Stimulated activated CD8-positive, alpha-beta memory T cell treated with anti-CD3 and anti-CD28 coated beads, Interleukin-15, amount 100 ng/mL, for 1 hour (primary cell): ENCODE measurements around the gene KRT71.
"Not testable (repeated sequence)": the region's sequence is repeated elsewhere in the genome, so short reads cannot be mapped to it uniquely, and the experiment has no call there.

ENCODE experiments used
- DNase-seq: peaks from one replicate; pipeline ENCODE4 v3.0.0-alpha.2; 2020; ENCODE audit warnings: low read depth

KRT71 gene

DNA sequence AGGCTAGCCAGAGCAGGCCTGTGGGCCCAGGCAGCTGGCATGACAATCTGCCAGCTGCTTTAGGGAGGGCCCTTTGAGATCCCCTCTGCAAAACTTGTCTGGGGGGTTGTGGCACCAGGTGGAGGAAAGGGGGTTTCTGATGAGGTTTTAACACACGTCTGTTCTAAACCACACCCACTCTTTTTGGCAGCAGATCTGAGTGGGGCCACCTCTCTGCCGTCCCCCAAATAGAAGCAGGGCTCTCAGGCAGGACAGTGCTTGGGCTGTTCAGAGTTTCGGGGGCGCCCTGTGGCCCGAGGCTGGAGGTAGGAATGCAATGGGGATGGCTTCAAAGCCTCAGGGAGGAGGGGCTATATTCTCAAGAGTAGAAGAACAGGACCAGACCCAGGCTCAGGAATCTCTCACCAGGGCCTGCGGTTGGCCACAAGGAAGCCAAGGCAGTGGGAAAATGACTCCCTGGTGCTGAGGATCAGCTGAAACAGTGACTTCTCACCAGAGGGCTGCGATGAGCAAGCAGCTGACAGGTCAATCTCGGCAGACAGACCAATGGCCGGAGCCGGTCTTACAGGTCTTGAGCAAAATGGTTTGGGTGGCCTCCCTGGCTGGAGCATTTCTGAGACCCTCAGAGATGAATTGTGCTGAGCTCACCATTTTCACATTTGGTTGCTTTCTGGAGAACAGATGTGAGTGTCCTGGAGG, 31.2 kb downstream of the KRT71 start:
- DNase-seq = no peak

- no peak for DNase-seq
Measured at GRCh38 chr12:52521175-52521567, 31.8 kb downstream of the KRT71 start.

- DNase-seq = no peak
Measured at GRCh38 chr12:52519826-52520662, 32.9 kb downstream of the KRT71 start, which contains the start of gene KRT5. KRT5 (minus strand) TSS chr12:52520394; CDS start chr12:52520296, 98 bp downstream.

GRCh38 chr12:52519387-52519703, 33.6 kb downstream of the KRT71 start:
- no peak for DNase-seq

DNA sequence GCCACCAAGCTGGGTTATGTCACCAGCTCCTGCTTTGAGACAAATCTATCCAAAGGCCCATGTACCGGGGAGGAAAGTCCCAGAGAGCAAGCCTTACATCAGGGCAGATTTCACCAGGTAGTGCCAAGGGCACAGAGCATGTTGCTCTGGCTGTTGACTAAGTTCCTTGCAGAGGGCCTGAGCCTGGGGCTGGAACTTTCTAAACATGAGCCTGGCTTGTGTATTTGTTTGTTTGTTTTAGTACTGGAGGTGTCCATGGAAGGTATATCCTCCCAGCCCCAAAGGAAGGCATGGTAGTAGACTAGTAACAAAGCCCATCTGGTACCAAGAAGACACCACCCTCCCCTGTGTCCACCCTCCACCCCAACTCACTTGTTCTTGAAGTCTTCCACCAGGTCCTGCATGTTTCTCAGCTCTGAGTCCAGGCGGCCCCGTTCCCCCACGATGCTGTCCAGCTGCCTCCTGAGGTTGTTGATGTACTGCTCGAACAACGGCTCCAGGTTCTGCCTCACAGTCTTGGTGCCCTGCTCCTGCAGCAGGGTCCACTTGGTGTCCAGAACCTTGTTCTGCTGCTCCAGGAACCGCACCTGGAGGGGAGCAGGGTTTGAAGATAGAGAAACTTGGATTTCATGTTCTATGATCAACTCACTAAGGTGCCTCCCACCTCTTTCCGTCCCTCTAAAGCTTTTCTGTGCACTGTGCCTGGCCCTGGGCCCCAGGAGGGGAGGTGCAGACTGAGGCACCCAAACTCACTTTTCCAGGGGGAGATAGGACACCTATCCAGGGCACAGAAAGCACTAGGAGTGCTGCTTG, 34.2 kb downstream of the KRT71 start:
- no peak for DNase-seq

- no peak for DNase-seq
Measured at GRCh38 chr12:52517888-52518287, 35.1 kb downstream of the KRT71 start.

GRCh38 chr12:52517005-52517835, 35.7 kb downstream of the KRT71 start:
- no peak for DNase-seq

DNA sequence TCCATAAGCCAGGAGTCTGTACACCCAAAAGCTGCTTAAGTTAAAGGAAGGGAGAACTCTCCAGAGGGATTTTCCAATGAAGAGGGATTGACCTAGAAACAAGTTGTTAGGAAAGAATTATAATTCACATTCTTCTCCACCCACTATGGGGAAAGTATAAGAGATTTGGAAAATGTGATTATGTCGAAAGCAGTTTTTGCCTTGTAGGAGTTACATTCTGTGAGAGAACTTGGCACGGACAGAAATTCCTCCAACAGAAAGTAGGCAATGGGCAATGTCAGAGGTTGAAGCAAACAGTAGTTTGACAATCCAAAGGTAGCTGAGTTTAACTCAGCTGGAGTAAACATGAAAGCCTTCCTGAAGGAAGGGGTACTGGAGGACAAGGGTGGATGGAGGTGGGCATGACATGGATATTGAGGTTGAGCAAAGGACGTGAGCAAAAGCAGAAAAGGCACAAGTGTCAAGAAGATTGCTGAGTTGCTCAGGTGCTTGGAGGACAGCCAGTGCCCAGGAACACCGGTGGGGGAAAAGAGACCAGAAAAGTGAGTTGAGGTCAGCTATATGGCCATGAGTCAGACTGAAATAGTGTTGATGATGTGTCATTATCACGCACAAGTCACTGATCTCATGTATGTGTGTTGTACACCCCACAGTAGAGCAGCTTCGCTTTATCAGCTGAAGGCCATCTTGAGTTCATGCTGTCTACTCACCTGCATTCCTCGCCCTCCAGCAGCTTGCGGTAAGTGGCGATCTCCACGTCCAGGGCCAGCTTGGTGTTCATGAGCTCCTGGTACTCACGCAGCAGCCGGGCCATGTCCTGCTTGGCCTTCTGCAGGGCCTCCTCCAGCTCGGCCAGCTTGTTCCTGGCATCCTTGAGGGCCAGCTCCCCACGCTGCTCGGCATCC, 36.8 kb downstream of the KRT71 start:
- no peak for DNase-seq

- DNase-seq = no peak
Measured at GRCh38 chr12:52515319-52515646, 37.7 kb downstream of the KRT71 start.

DNA sequence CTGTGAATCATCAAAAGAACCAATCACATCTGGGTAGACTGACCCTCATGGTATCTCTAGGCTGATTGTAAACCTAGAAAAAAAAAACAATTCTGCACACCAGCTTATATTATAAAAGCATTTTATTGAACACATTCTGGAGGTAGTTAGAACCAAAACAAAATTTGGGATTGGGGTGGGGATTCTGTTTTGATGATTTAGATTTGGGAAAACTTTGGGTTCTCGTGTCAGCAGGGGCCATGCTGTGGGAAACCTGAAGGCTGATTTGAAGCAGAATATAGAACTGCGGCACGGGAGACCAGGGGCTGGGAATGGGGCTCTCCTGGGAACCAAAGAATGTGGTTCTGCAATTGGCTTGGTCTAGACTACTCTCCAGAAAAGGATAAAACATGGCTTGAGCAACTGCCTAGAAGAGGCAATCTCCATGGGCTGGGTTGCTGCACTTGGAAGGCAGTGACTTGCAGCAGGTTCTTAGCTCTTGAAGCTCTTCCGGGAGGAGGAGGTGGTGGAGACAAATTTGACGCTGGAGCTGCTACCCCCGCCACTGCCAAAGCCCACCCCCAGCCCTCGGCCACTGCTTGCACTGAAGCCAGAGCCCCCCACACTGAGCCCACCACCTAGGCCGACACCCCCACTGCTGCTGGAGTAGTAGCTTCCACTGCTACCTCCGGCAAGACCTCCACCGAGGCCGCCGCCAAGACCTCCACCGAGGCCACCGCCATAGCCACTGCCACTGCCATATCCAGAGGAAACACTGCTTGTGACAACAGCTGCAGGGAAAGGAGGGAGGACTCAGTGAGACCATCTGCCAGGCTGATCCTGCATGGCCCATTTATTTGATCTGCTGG, 38.2 kb downstream of the KRT71 start:
- DNase-seq = no peak

DNA sequence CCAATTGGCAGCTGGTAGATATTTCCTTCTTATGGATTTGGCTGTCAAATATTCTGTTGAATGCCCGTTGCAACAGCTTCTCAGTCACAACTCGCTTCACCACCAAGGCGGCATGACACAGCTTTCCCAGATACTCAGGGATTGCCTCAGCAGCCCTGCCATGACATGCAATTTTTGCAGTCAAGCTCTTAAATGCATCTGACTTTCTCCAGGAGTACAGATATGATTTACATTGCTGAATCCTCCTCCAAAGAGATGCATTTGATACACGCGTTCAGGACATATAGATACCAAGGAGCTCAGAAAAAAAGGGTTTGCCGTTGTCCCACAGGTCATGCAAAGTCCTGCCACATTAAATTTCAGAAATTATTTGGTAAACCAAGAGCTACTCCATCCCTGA, 39.2 kb downstream of the KRT71 start:
- DNase-seq = no peak

DNA sequence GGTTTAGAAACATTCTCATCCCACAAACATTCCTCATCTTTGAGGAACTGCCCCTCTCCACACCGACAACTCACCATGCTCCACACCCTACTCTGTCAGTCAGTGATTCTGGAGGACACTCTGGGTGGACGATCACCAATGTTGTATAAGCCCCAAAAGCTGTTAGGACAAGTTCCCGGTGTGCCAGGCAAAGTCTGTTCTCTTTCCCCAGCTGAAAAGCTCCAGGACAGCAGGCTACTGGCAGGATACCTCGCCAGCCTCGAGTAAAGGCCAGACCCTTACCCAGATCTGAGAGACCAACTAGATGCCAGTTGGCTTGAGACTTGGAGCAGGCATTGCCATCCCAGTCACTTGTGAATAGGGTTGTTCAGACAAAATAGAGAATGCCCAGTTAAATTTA, 44.7 kb downstream of the KRT71 start:
- no peak for DNase-seq

DNA sequence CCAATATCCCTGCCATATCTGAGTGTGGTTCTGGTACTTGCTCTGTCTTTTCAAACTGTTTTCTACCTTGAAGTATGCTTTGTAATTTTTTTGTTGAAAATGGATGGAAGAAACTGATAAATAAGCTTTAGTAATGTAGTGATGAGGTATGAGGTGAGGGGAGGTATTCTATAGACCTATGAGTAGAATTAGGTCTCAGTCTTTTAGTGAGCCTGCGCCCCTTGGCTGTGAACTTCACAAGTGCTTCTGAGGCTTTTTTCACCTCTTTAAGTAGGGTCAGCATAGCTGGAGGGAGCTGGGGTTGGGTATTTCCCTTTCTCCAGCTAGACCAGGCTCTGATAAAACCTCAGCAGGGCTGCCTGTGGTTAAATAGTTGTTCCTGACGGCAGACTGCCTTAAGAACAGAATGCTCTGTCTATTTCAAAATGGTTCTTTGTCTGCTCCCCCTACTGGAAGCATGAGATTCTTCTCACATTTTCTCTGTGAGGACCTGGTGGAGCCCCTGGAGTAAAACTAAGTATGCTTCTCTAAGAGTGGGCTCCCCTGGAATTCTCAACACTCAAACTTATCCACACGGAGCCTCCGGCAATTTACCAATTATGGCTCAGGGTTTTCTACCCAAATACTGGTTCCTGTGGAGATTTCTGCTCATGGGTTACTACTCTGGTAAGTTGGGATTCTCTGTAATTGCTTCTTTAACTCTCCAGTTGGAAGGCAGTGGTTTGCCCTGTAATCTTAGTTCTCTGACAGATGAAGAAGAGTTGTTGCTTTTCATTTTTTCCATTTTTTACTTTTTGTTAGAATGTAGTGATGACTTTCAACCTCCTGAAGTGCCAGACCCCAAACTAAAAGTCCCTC, 45.9 kb downstream of the KRT71 start:
- no peak for DNase-seq

GRCh38 chr12:52502877-52503276, 50.1 kb downstream of the KRT71 start:
- no peak for DNase-seq

- no peak for DNase-seq
Measured at GRCh38 chr12:52501490-52501889, 51.5 kb downstream of the KRT71 start.

GRCh38 chr12:52500574-52500973, 52.4 kb downstream of the KRT71 start:
- not testable (repeated sequence) for DNase-seq

GRCh38 chr12:52499806-52500560, 53.0 kb downstream of the KRT71 start:
- DNase-seq = no peak

DNA sequence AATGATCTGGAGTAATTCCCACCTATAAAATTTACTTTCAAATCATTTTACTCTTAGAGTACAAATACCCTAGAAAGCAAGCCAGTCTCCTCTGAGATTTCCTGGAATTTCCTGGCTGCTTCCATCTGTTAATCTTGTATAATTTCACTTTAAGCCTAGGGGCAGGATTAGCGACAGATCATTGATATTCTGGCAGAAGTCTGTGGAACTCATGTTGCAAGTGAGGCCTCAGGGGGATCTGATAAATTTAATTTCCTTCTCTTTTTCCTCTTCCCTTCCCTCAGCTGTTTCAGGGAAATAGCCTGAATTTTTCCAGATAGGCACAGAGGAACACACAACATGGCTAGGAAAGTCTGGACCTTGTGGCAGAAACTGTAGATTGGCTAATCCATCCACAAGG, 54.0 kb downstream of the KRT71 start:
- DNase-seq = no peak
